Mesenchymal stem cell (in vitro differentiated cells and primary cell): ENCODE measurements around the gene CRABP2.

Source experiments
- DNase-seq: peaks from one replicate; pipeline ENCODE4 v3.0.0-alpha.2; 2013
- H2AFZ ChIP-seq: one replicate; pipeline ENCODE4 v1.6.1; 2013; ENCODE audit warnings: low read depth, mild to moderate bottlenecking, control low read depth, inconsistent platforms, low read length, moderate library complexity
- H2AK5ac ChIP-seq: 2 replicates; pipeline ENCODE4 v1.6.1; 2013; ENCODE audit warnings: low read length, moderate library complexity, mild to moderate bottlenecking, inconsistent platforms; ENCODE audit not compliant: severe bottlenecking
- H2BK120ac ChIP-seq: one replicate; pipeline ENCODE4 v1.6.1; 2013; ENCODE audit warnings: low read depth, mild to moderate bottlenecking, inconsistent platforms, low read length, moderate library complexity
- H2BK12ac ChIP-seq, 2 experiments: one replicate each; pipeline ENCODE4 v1.6.1; 2013; ENCODE audit warnings: inconsistent platforms in 2 of 2, low read length in 2 of 2, mild to moderate bottlenecking in 2 of 2, moderate library complexity in 2 of 2, control low read depth in 1 of 2
- H2BK15ac ChIP-seq: one replicate; pipeline ENCODE4 v1.6.1; 2013; ENCODE audit warnings: mild to moderate bottlenecking, low read depth, inconsistent platforms; ENCODE audit not compliant: poor library complexity, severe bottlenecking
- H2BK5ac ChIP-seq: 2 replicates; pipeline ENCODE4 v1.6.1; 2013; ENCODE audit warnings: low read depth, mild to moderate bottlenecking, low read length, control low read depth, inconsistent platforms; ENCODE audit not compliant: poor library complexity, severe bottlenecking
- H3K14ac ChIP-seq, 2 experiments: one replicate each; pipeline ENCODE4 v1.6.1; 2013; ENCODE audit warnings: inconsistent platforms in 2 of 2, low read length in 2 of 2, control low read depth in 1 of 2, mild to moderate bottlenecking in 1 of 2, moderate library complexity in 1 of 2
- H3K18ac ChIP-seq, 2 experiments: one replicate each; pipeline ENCODE4 v1.6.1; 2013; ENCODE audit warnings: inconsistent platforms in 2 of 2, low read length in 2 of 2, control low read depth in 1 of 2, low read depth in 1 of 2, mild to moderate bottlenecking in 1 of 2
- H3K23ac ChIP-seq, 2 experiments: one replicate each; pipeline ENCODE4 v1.6.1; 2013; ENCODE audit warnings: inconsistent platforms in 2 of 2, low read length in 2 of 2, mild to moderate bottlenecking in 2 of 2, moderate library complexity in 2 of 2, control low read depth in 1 of 2
- H3K27ac ChIP-seq: 2 replicates; pipeline ENCODE4 v1.5.1; 2013; ENCODE audit warnings: mild to moderate bottlenecking, moderate library complexity, low read length, control low read depth, inconsistent platforms; ENCODE audit not compliant: poor library complexity, severe bottlenecking
- H3K27me3 ChIP-seq, 2 experiments: 2 replicates each; pipeline versions ENCODE4 v1.6.1 to v1.7.0; 2013; ENCODE audit warnings: low read length in 2 of 2, mild to moderate bottlenecking in 2 of 2, moderate library complexity in 2 of 2, control low read depth in 1 of 2, inconsistent platforms in 1 of 2; ENCODE audit not compliant: control insufficient read depth in 1 of 2, insufficient read depth in 1 of 2
- H3K36me3 ChIP-seq, 2 experiments: 2 replicates each; pipeline versions ENCODE4 v1.6.1 to v1.7.0; 2013; ENCODE audit warnings: low read length in 2 of 2, control low read depth in 1 of 2, inconsistent platforms in 1 of 2, low read depth in 1 of 2, mild to moderate bottlenecking in 1 of 2; ENCODE audit not compliant: insufficient read depth in 2 of 2, control insufficient read depth in 1 of 2
- H3K4ac ChIP-seq, 2 experiments: one replicate each; pipeline ENCODE4 v1.6.1; 2013; ENCODE audit warnings: inconsistent platforms in 2 of 2, low read length in 2 of 2, mild to moderate bottlenecking in 2 of 2, moderate library complexity in 2 of 2, control low read depth in 1 of 2, low read depth in 1 of 2
- H3K4me1 ChIP-seq: 2 replicates; pipeline ENCODE4 v1.6.1; 2013; ENCODE audit warnings: low read depth, low read length, control low read depth; ENCODE audit not compliant: control insufficient read depth, insufficient read depth
- H3K4me2 ChIP-seq: 2 replicates; pipeline ENCODE4 v1.6.1; 2013; ENCODE audit warnings: low read length, mild to moderate bottlenecking, inconsistent platforms; ENCODE audit not compliant: poor library complexity, severe bottlenecking
- H3K4me3 ChIP-seq, 2 experiments: 2 replicates each; pipeline versions ENCODE4 v1.5.1 to v1.7.0; 2013; ENCODE audit warnings: low read length in 2 of 2, mild to moderate bottlenecking in 2 of 2, control low read depth in 1 of 2, low read depth in 1 of 2; ENCODE audit not compliant: insufficient read depth in 1 of 2
- H3K79me1 ChIP-seq: replicated peaks from 2 replicates; pipeline ENCODE4 v1.6.1; 2013; ENCODE audit warnings: mild to moderate bottlenecking, control low read depth, low read length, inconsistent platforms; ENCODE audit not compliant: poor library complexity, severe bottlenecking
- H3K9ac ChIP-seq: 2 replicates; pipeline ENCODE4 v1.7.0; 2013; ENCODE audit warnings: mild to moderate bottlenecking, low read length, moderate library complexity
- H3K9me3 ChIP-seq: 2 replicates; pipeline ENCODE4 v1.7.0; 2013; ENCODE audit warnings: mild to moderate bottlenecking, low read length; ENCODE audit not compliant: control insufficient read depth
- H4K8ac ChIP-seq: one replicate; pipeline ENCODE4 v1.6.1; 2013; ENCODE audit warnings: inconsistent platforms, mild to moderate bottlenecking, low read length, moderate library complexity
- H4K91ac ChIP-seq: one replicate; pipeline ENCODE4 v1.6.1; 2013; ENCODE audit warnings: mild to moderate bottlenecking, low read length, inconsistent platforms
- WGBS: methylation state at CpG from one replicate; pipeline ENCODE4 v1.1.7; 2013; ENCODE audit warnings: mixed read lengths; 5-methylcytosine and 5-hydroxymethylcytosine counted together

Gene CRABP2

GRCh38 chr1:156660752-156661112 is 44.7 kb downstream of the CRABP2 start:
- H3K18ac ChIP-seq, result peak overlapping the region; percentile 92 to 94
- H2BK15ac ChIP-seq, result peak overlapping the region; percentile 60
- H3K79me1 ChIP-seq, result peaks cover 13% of the 10 kb centered on the region
- peaks cover 67% of the 10 kb centered on the region for H3K4me1 ChIP-seq
- H4K91ac ChIP-seq, result peak overlapping the region; percentile 93
- H4K8ac ChIP-seq, result peak overlapping the region; percentile 77
- H2BK120ac ChIP-seq, result peak overlapping the region; percentile 96
- H2AFZ ChIP-seq, result no peak overlapping the region
- peak overlapping the region in 1 of 2 experiments; percentile 76 for H3K14ac ChIP-seq
- no peak overlapping the region for H3K4me3 ChIP-seq
- no peak overlapping the region for H3K23ac ChIP-seq
- no peak for DNase-seq
- 81% methylated on average over 1 of the region's 2 CpGs for WGBS
- H3K27ac ChIP-seq, result peak overlapping the region; percentile 90
- H3K4me2 ChIP-seq, result peak overlapping the region; percentile 63
- H3K9me3 ChIP-seq, result no peaks in the 10 kb centered on the region
- H3K27me3 ChIP-seq, result peaks cover 16 to 24% of the 10 kb centered on the region in 2 experiments
- peak overlapping the region; percentile 88 to 99 for H2BK12ac ChIP-seq
- no peak overlapping the region for H2BK5ac ChIP-seq
- H3K9ac ChIP-seq, result peak overlapping the region; percentile 44
- peaks cover 0 to 2% of the 10 kb centered on the region in 2 experiments for H3K36me3 ChIP-seq
- peak overlapping the region; percentile 55 to 64 for H3K4ac ChIP-seq
- H2AK5ac ChIP-seq, result peak overlapping the region; percentile 62

GRCh38 chr1:156659988-156660751 is 45.2 kb downstream of the CRABP2 start:
- WGBS, result 9% methylated on average over 38 of the region's 38 CpGs
- Histone ChIP-seq H3K4me3 (peak overlapping the region in 1 of 2 experiments; percentile 59), H3K4ac (peak overlapping the region; percentile 55 to 64), H4K91ac (peak overlapping the region; percentile 93), H3K14ac (peak overlapping the region in 1 of 2 experiments; percentile 93), H3K9me3 (no peaks in the 10 kb centered on the region), H2BK12ac (peak overlapping the region; percentile 88 to 99), H3K79me1 (peaks cover 13% of the 10 kb centered on the region), H3K4me1 (peaks cover 61% of the 10 kb centered on the region), H2BK5ac (no peak overlapping the region), H4K8ac (peak overlapping the region; percentile 77), H3K4me2 (peak overlapping the region; percentile 47), H2AK5ac (peak overlapping the region; percentile 62), H3K36me3 (peaks cover 0 to 2% of the 10 kb centered on the region in 2 experiments), H3K23ac (peak overlapping the region in 1 of 2 experiments; percentile 46), H2BK120ac (peak overlapping the region; percentile 96), H2AFZ (no peak overlapping the region), H3K18ac (peak overlapping the region; percentile 92 to 94), H3K27me3 (peaks cover 21 to 30% of the 10 kb centered on the region in 2 experiments), H2BK15ac (peak overlapping the region; percentile 60), H3K27ac (peak overlapping the region; percentile 90), H3K9ac (peak overlapping the region; percentile 78)
- DNase-seq, result peak; percentile 98

DNA sequence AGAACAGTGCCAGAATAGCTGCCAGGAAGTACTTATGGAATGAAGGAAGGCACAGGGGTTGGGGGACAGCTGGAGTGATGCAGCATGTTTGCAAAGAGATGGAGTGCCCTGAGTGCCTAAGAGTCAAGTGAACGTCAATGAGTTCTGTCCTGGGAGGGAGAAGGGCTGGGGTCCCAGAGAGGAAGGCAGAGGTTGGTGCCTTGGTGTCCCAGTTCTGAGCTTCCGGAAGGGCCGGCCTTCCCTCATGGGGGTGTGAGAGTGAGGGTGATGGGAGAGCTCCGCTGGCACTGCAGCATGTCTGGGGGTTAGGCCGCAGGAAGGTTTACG is 45.8 kb downstream of the CRABP2 start:
- Histone ChIP-seq H3K79me1 (peaks cover 13% of the 10 kb centered on the region), H3K18ac (peak overlapping the region; percentile 38 to 75), H3K9me3 (no peaks in the 10 kb centered on the region), H3K27me3 (peaks cover 27 to 34% of the 10 kb centered on the region in 2 experiments), H4K91ac (peak overlapping the region; percentile 76), H2BK120ac (no peak overlapping the region), H2BK12ac (peak overlapping the region; percentile 22 to 86), H2AK5ac (peak overlapping the region; percentile 18), H3K36me3 (peaks cover 0 to 2% of the 10 kb centered on the region in 2 experiments), H3K4ac (peak overlapping the region in 1 of 2 experiments; percentile 75), H2AFZ (no peak overlapping the region), H2BK15ac (peak overlapping the region; percentile 60), H3K27ac (peak overlapping the region; percentile 55), H3K9ac (peak overlapping the region; percentile 78), H4K8ac (peak overlapping the region; percentile 47), H3K4me3 (peak overlapping the region in 1 of 2 experiments; percentile 59), H3K4me1 (peaks cover 56% of the 10 kb centered on the region), H3K14ac (peak overlapping the region in 1 of 2 experiments; percentile 61), H3K4me2 (peak overlapping the region; percentile 47), H2BK5ac (no peak overlapping the region), H3K23ac (peak overlapping the region in 1 of 2 experiments; percentile 37)
- DNase-seq, result no peak
- 30% methylated on average over 6 of the region's 6 CpGs for WGBS

DNA sequence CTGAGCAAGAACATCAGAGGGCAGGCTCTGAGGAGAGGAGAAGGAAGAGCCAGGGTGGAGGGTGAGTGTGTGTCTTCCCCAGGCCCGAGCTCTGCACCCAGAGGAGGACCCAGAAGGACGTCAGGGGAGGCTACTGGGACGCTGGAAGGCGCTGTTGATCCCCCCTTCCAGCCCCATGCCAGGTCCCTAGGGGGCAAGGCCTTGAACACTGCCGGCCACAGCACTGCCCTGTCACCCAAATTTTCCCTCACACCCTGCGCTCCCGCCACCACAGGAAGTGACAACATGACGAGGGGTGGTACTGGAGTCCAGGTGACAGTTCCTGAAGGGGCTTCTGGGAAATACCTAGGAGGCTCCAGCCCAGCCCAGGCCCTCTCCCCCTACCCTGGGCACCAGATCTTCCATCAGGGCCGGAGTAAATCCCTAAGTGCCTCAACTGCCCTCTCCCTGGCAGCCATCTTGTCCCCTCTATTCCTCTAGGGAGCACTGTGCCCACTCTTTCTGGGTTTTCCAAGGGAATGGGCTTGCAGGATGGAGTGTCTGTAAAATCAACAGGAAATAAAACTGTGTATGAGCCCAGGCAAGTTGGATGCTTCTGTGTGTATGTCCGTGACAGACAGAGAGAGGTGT is 46.3 kb downstream of the CRABP2 start:
- Histone ChIP-seq H3K79me1 (peaks cover 13% of the 10 kb centered on the region), H2BK12ac (peak overlapping the region in 1 of 2 experiments; percentile 13), H3K36me3 (peaks cover 0 to 2% of the 10 kb centered on the region in 2 experiments), H3K4me2 (no peak overlapping the region), H3K4me1 (peaks cover 50% of the 10 kb centered on the region), H4K8ac (no peak overlapping the region), H4K91ac (peak overlapping the region; percentile 54), H3K14ac (no peak overlapping the region), H2BK120ac (no peak overlapping the region), H2AK5ac (no peak overlapping the region), H3K4me3 (no peak overlapping the region), H3K18ac (peak overlapping the region in 1 of 2 experiments; percentile 57), H3K9me3 (no peaks in the 10 kb centered on the region), H2BK5ac (no peak overlapping the region), H3K27me3 (peaks cover 33 to 37% of the 10 kb centered on the region in 2 experiments), H3K9ac (peak overlapping the region; percentile 78), H3K4ac (no peak overlapping the region), H3K23ac (no peak overlapping the region), H3K27ac (no peak overlapping the region), H2AFZ (no peak overlapping the region), H2BK15ac (peak overlapping the region; percentile 44)
- no peak for DNase-seq
- WGBS, result 97% methylated on average over 5 of the region's 10 CpGs
